OCI-LY1 (cell line): ENCODE results near the gene CTIF.

Experiments
- EZH2 ChIP-seq: fragments of 200-600 bp; sonication (generic), shearing (Covaris generic); IDR thresholded peaks from 2 replicates; pipeline ENCODE4 v1.8.0; 2017; ENCODE audit warnings: borderline replicate concordance, mixed run types, mild to moderate bottlenecking, antibody characterized with exemption, low read length, moderate library complexity, mixed read lengths
- TF ChIP-seq, protein P1 (sequence below): fragments of 200-600 bp; sonication (generic), shearing (Covaris generic); IDR thresholded peaks from 2 replicates; pipeline ENCODE4 v1.5.1; 2017; ENCODE audit warnings: mild to moderate bottlenecking, antibody characterized with exemption, low read length, moderate library complexity, mixed read lengths

- TF ChIP-seq, protein P1, sequence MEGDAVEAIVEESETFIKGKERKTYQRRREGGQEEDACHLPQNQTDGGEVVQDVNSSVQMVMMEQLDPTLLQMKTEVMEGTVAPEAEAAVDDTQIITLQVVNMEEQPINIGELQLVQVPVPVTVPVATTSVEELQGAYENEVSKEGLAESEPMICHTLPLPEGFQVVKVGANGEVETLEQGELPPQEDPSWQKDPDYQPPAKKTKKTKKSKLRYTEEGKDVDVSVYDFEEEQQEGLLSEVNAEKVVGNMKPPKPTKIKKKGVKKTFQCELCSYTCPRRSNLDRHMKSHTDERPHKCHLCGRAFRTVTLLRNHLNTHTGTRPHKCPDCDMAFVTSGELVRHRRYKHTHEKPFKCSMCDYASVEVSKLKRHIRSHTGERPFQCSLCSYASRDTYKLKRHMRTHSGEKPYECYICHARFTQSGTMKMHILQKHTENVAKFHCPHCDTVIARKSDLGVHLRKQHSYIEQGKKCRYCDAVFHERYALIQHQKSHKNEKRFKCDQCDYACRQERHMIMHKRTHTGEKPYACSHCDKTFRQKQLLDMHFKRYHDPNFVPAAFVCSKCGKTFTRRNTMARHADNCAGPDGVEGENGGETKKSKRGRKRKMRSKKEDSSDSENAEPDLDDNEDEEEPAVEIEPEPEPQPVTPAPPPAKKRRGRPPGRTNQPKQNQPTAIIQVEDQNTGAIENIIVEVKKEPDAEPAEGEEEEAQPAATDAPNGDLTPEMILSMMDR = no peak
- TF ChIP-seq EZH2 = no peak
These were observed 246.3 kb downstream of the CTIF start for GRCh38 chr18:48785091-48785614.
